Osteocyte (in vitro differentiated cells): Measurements from ENCODE around the gene VIPAS39. TPM values are rescaled to one million over a fixed set of nuclear protein-coding genes. Genes with fewer than 3 reads are reported as not detected.

ENCODE experiments used
- DNase-seq: peaks from one replicate; pipeline ENCODE4 v3.0.0; 2021; ENCODE audit warnings: mixed read lengths; ENCODE audit not compliant: unreplicated experiment; ENCODE audit errors: extremely low spot score
- H3K27ac Mint-ChIP-seq: one replicate; pipeline ENCODE4 v1.8.0; 2021; ENCODE audit warnings: mild to moderate bottlenecking, mixed read lengths; ENCODE audit not compliant: unreplicated experiment
- H3K27me3 Mint-ChIP-seq: one replicate; pipeline ENCODE4 v1.8.0; 2021; ENCODE audit warnings: mixed read lengths; ENCODE audit not compliant: unreplicated experiment
- H3K36me3 Mint-ChIP-seq: one replicate; pipeline ENCODE4 v1.8.0; 2021; ENCODE audit warnings: mixed read lengths; ENCODE audit not compliant: unreplicated experiment
- H3K4me1 Mint-ChIP-seq: one replicate; pipeline ENCODE4 v1.8.0; 2021; ENCODE audit warnings: mixed read lengths; ENCODE audit not compliant: unreplicated experiment
- H3K4me3 Mint-ChIP-seq: one replicate; pipeline ENCODE4 v1.8.0; 2021; ENCODE audit warnings: mild to moderate bottlenecking, moderate library complexity, mixed read lengths; ENCODE audit not compliant: unreplicated experiment
- H3K9me3 Mint-ChIP-seq: one replicate; pipeline ENCODE4 v1.8.0; 2021; ENCODE audit warnings: mixed read lengths; ENCODE audit not compliant: unreplicated experiment
- total RNA-seq: library from RNA; stranded (reverse); gene quantifications from 2 replicates; pipeline ENCODE4 v1.2.1, GENCODE V29; 2021
- TF ChIP-seq, protein P1 (sequence below): fragments of 200-600 bp; sonication (generic); IDR thresholded peaks from 2 replicates; pipeline ENCODE4 v1.5.0; 2021; ENCODE audit warnings: antibody characterized with exemption, mild to moderate bottlenecking, moderate library complexity

VIPAS39 gene
- total RNA-seq, 1 donor from 2014 or later = 23.7 TPM

DNA sequence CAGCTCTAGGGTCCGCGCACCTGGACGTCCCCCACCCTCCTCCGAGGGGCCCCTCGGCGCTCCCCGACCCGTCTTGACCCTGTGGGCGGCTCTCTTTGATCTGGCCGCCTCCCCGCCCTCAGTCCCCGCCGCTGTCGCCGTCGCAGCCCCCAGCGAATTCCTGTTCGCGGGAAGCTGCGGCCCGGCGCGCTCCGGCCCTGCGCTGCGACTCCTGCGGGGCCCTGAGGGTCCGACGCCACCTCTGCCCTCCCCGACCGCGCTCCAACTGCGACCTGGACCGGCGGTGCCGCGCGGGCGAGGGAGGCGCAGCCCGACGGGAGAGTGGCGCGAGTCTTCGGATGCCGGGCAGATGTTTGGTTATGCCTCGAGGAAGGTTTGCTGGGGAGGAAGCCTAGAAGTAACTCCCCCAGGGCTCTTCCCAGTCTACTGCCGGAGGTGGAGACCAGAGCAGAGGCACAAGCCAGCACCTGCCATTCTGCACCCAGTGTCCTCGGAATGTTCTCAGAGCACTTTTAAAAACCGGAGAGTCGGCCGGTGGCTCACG is 41.7 kb upstream of the VIPAS39 start:
- DNase-seq = no peak
- H3K36me3 Mint-ChIP-seq = no peaks in the 10 kb centered on the region
- H3K9me3 Mint-ChIP-seq = peaks cover 3% of the 10 kb centered on the region
- TF ChIP-seq, protein P1, sequence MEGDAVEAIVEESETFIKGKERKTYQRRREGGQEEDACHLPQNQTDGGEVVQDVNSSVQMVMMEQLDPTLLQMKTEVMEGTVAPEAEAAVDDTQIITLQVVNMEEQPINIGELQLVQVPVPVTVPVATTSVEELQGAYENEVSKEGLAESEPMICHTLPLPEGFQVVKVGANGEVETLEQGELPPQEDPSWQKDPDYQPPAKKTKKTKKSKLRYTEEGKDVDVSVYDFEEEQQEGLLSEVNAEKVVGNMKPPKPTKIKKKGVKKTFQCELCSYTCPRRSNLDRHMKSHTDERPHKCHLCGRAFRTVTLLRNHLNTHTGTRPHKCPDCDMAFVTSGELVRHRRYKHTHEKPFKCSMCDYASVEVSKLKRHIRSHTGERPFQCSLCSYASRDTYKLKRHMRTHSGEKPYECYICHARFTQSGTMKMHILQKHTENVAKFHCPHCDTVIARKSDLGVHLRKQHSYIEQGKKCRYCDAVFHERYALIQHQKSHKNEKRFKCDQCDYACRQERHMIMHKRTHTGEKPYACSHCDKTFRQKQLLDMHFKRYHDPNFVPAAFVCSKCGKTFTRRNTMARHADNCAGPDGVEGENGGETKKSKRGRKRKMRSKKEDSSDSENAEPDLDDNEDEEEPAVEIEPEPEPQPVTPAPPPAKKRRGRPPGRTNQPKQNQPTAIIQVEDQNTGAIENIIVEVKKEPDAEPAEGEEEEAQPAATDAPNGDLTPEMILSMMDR = no peak
- no peak overlapping the region for H3K27ac Mint-ChIP-seq
- H3K4me3 Mint-ChIP-seq = peak overlapping the region; percentile 62
- H3K4me1 Mint-ChIP-seq = peaks cover 3% of the 10 kb centered on the region
- peaks cover 16% of the 10 kb centered on the region for H3K27me3 Mint-ChIP-seq

DNA sequence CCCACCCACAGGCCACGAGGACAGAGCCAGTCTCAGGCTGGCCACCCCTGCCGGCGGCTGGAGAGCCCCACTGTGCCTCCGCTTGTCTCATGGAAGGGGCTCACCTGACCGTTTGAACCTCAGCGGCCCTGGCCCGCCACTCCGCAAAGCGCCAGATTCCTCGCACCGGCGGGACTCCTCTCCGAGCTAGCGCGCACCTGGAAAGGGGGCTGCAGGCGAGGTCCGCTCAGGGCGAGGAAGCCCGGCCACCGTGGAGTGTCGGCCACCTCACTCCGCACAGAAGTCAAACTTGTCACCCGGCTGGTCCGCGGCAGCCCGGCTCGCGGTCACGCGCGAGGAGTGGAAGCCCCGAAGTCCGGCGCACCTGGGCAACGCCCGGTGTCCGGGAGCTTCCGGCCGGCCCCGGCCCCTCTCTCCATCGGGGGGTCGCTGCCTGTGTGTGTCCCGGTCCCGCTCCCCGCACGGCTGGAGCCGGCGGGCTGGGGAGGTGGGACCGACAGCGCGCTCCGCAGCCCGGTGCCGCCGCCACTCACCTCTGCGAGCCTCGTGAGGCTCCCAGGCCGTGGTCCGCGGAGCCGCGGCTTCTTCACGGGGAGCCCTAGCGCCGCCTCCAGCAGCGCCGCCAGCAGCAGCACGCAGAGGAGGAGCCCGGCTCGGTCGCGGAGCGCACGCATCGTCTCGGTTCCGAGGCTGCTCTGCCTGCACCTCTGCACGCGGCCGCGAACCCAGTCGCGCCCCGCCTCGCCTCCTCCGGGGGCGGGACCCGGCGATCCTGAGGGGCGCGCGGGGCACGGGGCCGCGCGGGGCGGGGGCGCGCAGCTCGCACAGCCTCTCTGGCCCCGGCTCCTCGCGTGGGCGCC is 40.9 kb upstream of the VIPAS39 start, which contains the start of gene ISM2:
Gene ISM2 (minus strand): TSS at position 697 of the 860 bp plus-strand sequence. CDS start 23 bp downstream, at position 674.
- Mint-ChIP-seq H3K36me3 (no peaks in the 10 kb centered on the region), H3K4me1 (peaks cover 3% of the 10 kb centered on the region), H3K27me3 (peaks cover 16% of the 10 kb centered on the region), H3K4me3 (peak within 1 kb of the TSS; percentile 62), H3K9me3 (peaks cover 3% of the 10 kb centered on the region), H3K27ac (no peak within 1 kb of the TSS)
- TF ChIP-seq, protein P1 = no peak
- DNase-seq = no peak

DNA sequence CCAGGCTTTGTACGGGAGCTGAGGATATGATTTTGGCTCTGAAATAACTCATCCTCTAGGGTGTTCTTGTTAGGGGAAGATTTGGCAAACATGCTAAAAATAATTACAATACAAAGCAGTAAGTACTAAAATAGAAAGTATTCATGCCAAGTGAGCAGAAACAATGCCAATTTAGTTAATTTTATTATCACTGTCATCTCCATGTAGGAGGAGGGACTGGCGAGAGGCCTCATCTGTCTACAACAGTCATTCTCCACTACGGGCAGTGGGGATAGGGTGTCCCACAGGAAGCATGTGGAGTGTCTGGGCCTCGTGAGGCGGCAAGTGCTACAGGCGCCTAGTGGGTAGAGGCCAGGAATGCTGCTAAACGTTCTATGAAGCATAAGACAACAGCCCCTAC is 37.9 kb upstream of the VIPAS39 start:
- no peak overlapping the region for H3K27ac Mint-ChIP-seq
- no peaks in the 10 kb centered on the region for H3K36me3 Mint-ChIP-seq
- H3K4me1 Mint-ChIP-seq = peaks cover 3% of the 10 kb centered on the region
- H3K27me3 Mint-ChIP-seq = peaks cover 17% of the 10 kb centered on the region
- DNase-seq = no peak
- H3K4me3 Mint-ChIP-seq = no peak overlapping the region
- TF ChIP-seq, protein P1 = no peak
- no peaks in the 10 kb centered on the region for H3K9me3 Mint-ChIP-seq

DNA sequence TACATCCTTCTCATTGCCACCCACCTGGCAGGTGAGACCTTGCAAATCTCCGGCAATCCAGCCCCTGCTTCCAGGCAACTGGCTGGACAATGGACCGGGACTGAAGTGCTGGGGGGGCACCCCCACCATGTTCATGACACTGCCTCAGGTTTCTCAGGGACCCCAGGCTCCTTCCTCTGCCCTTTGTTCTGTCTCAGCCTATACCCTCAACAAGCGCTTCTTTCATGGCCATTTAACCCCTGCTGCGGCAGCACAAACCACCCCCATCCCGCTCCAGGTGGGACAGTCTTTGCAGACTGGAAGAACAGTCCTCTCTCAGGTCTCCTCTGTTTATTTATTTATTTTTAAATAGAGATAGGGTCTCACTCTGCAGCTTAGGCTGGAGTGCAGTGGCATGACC is 33.7 kb upstream of the VIPAS39 start:
- Mint-ChIP-seq H3K36me3 (no peaks in the 10 kb centered on the region), H3K4me3 (no peak overlapping the region), H3K9me3 (no peaks in the 10 kb centered on the region), H3K27ac (no peak overlapping the region), H3K27me3 (peaks cover 2% of the 10 kb centered on the region), H3K4me1 (no peaks in the 10 kb centered on the region)
- TF ChIP-seq, protein P1 = no peak
- DNase-seq = no peak

DNA sequence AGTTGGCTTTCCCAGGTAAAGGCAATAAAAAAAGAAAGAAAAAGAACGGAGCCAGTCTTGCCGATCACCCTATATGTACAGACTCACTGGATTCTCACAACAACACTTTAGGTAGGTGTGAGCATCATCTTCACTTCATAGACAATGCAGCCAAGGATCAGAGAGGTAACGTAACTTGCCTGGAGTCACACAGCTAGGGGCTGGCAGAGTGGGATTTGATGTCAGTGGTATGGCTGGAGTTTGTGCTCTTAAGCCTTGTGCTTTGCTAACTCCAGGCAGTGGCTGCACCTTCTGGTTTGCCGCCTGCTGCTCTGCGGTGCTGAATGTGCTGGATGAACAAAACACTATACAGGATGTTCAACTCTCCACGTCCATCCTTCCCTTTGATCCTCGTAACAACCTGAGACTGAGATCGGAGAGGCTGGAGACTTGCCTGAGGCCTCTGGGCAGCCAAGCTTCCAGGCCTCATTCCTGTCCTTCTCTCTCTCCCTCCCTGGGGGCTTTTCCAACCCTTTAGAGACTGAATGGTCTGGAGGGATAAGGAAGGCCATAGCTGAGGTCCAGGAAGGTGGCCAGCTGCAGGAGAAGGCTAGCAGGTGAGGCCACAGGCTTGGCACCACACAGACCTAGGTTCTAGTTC is 33.1 kb upstream of the VIPAS39 start:
- Mint-ChIP-seq H3K4me1 (no peaks in the 10 kb centered on the region), H3K36me3 (no peaks in the 10 kb centered on the region), H3K9me3 (no peaks in the 10 kb centered on the region), H3K27me3 (peaks cover 2% of the 10 kb centered on the region), H3K27ac (no peak overlapping the region), H3K4me3 (no peak overlapping the region)
- TF ChIP-seq, protein P1 = no peak
- no peak for DNase-seq
